HepG2 (cell line): ENCODE results near the gene PALM3. TPM values are rescaled to one million over a fixed set of nuclear protein-coding genes. Genes with fewer than 3 reads are reported as not detected.

Experiments used
- CREB1 ChIP-seq, 2 experiments: fragments of 450-650 bp in 1 of 2; IDR thresholded peaks; 2 replicates each; pipeline ENCODE4 v1.6.1; 2016 to 2017; ENCODE audit warnings: control low read depth in 1 of 2, mild to moderate bottlenecking in 1 of 2, missing compliant biosample characterization in 1 of 2, missing genetic modification characterization in 1 of 2
- RBAK ChIP-seq: sonication (generic); formaldehyde crosslinking; IDR thresholded peaks from 2 replicates; pipeline ENCODE4 v1.5.1; 2020; ENCODE audit warnings: mild to moderate bottlenecking, missing genetic modification reagents
- TGIF2 ChIP-seq: IDR thresholded peaks from 2 replicates; pipeline ENCODE4 v1.6.1; 2016; ENCODE audit warnings: control low read depth, missing compliant biosample characterization
- TP53 ChIP-seq: sonication (generic); formaldehyde crosslinking; conservative IDR thresholded peaks from 2 replicates; pipeline ENCODE4 v1.4.0; 2020; ENCODE audit warnings: missing genetic modification reagents
- ZBTB40 ChIP-seq, 2 experiments: fragments of 450-650 bp in 1 of 2; sonication (generic) in 1 of 2; formaldehyde crosslinking in 1 of 2; IDR thresholded peaks; 2 replicates each; pipeline versions ENCODE4 v1.6.1 to v1.8.0; 2016 to 2022; ENCODE audit warnings: antibody characterized with exemption in 1 of 2, mild to moderate bottlenecking in 1 of 2, missing genetic modification reagents in 1 of 2
- ZNF260 ChIP-seq: sonication (generic); formaldehyde crosslinking; IDR thresholded peaks from 2 replicates; pipeline ENCODE4 v1.4.0; 2020; ENCODE audit warnings: missing genetic modification reagents, low read depth, mild to moderate bottlenecking, borderline replicate concordance
- ZNF713 ChIP-seq: sonication (generic); formaldehyde crosslinking; IDR thresholded peaks from 2 replicates; pipeline ENCODE4 v1.4.0; 2020; ENCODE audit warnings: mild to moderate bottlenecking, missing genetic modification reagents
- ZNF724P ChIP-seq: sonication (generic); formaldehyde crosslinking; IDR thresholded peaks from 2 replicates; pipeline ENCODE4 v1.8.0; 2022; ENCODE audit warnings: missing genetic modification reagents, borderline replicate concordance
- ZNF83 ChIP-seq: sonication (generic); formaldehyde crosslinking; IDR thresholded peaks from 2 replicates; pipeline ENCODE4 v1.4.0; 2020; ENCODE audit warnings: missing genetic modification reagents, mild to moderate bottlenecking, borderline replicate concordance
- polyA plus RNA-seq, 8 experiments: library from polyadenylated mRNA; depleted of rRNA in 3 of 8; stranded (reverse) in 7 of 8; unstranded in 1 of 8; fragments of >200 nt; fragmentation: Illumina TruSeq in 4 of 8; extraction: Trizol in 4 of 8; gene quantifications; 2 replicates each; pipeline versions ENCODE4 v1.2.1 to v1.2.3, GENCODE V29; 2011 to 2016; ENCODE audit warnings: low read depth in 4 of 8, missing spikeins in 1 of 8, mixed read lengths in 1 of 8; ENCODE audit not compliant: insufficient read depth in 1 of 8
- total RNA-seq, 5 experiments: library from RNA; depleted of rRNA; stranded (reverse); fragments of >200 nt; fragmentation: Illumina TruSeq; extraction: Trizol; gene quantifications; 2 replicates each; pipeline ENCODE4 v1.2.3, GENCODE V29; 2016; ENCODE audit warnings: low read depth in 1 of 5
- TF ChIP-seq, protein P1 (sequence below): sonication (generic); formaldehyde crosslinking; IDR thresholded peaks from one replicate; pipeline ENCODE4 v1.5.1; 2020; ENCODE audit warnings: mild to moderate bottlenecking, missing genetic modification reagents; ENCODE audit errors: not compliant biosample characterization

Gene PALM3
- total and polyA plus RNA-seq, 2 of the 13 experiments (the other 11 are each of a cell fraction or from before 2014, with no cell fraction given), result 0.79 to 2.4 TPM

DNA sequence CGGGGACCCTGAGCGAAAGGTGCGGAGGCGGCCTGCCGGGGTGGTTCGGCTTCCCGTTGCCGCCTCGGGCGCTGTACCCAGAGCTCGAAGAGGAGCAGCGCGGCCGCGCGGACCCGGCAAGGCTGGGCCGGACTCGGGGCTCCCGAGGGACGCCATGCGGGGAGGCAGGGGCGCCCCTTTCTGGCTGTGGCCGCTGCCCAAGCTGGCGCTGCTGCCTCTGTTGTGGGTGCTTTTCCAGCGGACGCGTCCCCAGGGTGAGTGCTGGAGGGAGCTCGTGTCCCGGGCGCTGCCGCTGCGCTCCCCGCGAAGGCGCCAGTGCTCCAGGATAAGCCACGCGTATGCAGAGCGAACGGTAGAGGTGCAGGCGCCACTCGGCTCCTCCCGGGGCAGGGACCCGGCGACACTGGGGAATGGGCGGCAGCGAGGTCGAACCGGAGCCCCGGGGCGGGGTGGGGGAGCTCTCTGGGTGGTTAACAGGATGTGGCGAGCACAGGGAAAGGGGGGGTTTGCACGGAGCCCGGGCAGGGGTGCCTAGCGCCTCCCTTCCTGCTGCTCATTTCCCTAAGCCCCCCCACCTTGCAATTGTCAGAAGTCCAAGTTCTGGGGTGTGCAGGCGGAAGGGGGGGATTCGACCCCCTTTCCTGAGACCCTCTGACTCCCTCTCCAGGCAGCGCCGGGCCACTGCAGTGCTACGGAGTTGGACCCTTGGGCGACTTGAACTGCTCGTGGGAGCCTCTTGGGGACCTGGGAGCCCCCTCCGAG, 30.0 kb downstream of the PALM3 start, which contains the start of gene IL27RA (continued):
- TF ChIP-seq ZNF724P (CRISPR knock-in tag) (peak; percentile 51; the same call in 1 of the 2 replicates), ZNF713 (CRISPR knock-in tag) (no peak), RBAK (CRISPR knock-in tag) (no peak), TP53 (CRISPR knock-in tag) (0 out of 2 replicates have a peak, but pooled peaks have one; percentile 56), TGIF2 (no peak), ZNF260 (CRISPR knock-in tag) (no peak), ZBTB40 (IDR thresholded peaks at IDR 0.05) (no peak), ZBTB40 (CRISPR knock-in tag; IDR thresholded peaks at IDR 0.05) (peak; percentile 77; the same call in 1 of the 2 replicates), ZNF83 (CRISPR knock-in tag) (no peak), CREB1 (IDR thresholded peaks at IDR 0.05) (no peak), CREB1 (CRISPR knock-in tag; IDR thresholded peaks at IDR 0.05) (no peak)
- TF ChIP-seq, protein P1, sequence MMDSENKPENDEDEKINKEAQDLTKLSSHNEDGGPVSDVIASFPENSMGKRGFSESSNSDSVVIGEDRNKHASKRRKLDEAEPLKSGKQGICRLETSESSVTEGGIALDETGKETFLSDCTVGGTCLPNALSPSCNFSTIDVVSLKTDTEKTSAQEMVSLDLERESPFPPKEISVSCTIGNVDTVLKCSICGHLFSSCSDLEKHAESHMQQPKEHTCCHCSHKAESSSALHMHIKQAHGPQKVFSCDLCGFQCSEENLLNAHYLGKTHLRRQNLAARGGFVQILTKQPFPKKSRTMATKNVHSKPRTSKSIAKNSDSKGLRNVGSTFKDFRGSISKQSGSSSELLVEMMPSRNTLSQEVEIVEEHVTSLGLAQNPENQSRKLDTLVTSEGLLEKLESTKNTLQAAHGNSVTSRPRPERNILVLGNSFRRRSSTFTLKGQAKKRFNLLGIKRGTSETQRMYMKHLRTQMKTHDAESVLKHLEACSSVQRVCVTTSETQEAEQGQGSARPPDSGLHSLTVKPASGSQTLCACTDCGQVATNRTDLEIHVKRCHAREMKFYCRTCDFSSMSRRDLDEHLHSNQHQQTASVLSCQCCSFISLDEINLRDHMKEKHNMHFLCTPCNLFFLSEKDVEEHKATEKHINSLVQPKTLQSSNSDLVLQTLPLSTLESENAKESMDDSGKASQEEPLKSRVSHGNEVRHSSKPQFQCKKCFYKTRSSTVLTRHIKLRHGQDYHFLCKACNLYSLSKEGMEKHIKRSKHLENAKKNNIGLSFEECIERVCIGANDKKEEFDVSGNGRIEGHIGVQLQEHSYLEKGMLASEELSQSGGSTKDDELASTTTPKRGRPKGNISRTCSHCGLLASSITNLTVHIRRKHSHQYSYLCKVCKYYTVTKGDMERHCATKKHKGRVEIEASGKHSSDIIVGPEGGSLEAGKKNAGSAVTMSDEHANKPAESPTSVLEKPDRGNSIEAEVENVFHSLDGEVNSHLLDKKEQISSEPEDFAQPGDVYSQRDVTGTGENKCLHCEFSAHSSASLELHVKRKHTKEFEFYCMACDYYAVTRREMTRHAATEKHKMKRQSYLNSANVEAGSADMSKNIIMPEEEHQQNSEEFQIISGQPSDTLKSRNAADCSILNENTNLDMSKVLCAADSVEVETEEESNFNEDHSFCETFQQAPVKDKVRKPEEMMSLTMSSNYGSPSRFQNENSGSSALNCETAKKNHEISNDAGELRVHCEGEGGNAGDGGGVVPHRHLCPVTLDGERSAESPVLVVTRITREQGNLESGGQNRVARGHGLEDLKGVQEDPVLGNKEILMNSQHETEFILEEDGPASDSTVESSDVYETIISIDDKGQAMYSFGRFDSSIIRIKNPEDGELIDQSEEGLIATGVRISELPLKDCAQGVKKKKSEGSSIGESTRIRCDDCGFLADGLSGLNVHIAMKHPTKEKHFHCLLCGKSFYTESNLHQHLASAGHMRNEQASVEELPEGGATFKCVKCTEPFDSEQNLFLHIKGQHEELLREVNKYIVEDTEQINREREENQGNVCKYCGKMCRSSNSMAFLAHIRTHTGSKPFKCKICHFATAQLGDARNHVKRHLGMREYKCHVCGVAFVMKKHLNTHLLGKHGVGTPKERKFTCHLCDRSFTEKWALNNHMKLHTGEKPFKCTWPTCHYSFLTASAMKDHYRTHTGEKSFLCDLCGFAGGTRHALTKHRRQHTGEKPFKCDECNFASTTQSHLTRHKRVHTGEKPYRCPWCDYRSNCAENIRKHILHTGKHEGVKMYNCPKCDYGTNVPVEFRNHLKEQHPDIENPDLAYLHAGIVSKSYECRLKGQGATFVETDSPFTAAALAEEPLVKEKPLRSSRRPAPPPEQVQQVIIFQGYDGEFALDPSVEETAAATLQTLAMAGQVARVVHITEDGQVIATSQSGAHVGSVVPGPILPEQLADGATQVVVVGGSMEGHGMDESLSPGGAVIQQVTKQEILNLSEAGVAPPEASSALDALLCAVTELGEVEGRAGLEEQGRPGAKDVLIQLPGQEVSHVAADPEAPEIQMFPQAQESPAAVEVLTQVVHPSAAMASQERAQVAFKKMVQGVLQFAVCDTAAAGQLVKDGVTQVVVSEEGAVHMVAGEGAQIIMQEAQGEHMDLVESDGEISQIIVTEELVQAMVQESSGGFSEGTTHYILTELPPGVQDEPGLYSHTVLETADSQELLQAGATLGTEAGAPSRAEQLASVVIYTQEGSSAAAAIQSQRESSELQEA (CRISPR knock-in tag), result peak; percentile 76
